AG10803 (cell line): ENCODE data around the gene SERP2.

Source experiments
- DNase-seq: peaks from one replicate; pipeline ENCODE4 v3.0.0; 2010; ENCODE audit warnings: low read depth
- H3K4me3 ChIP-seq: 2 replicates; pipeline ENCODE4 v1.5.1; 2011; ENCODE audit warnings: mild to moderate bottlenecking, low read length, control low read depth
- TF ChIP-seq, protein P1 (sequence below): conservative IDR thresholded peaks from 2 replicates; pipeline ENCODE4 v1.5.1; 2011; ENCODE audit warnings: mild to moderate bottlenecking, low read length, control low read depth, inconsistent platforms

SERP2 gene

DNA sequence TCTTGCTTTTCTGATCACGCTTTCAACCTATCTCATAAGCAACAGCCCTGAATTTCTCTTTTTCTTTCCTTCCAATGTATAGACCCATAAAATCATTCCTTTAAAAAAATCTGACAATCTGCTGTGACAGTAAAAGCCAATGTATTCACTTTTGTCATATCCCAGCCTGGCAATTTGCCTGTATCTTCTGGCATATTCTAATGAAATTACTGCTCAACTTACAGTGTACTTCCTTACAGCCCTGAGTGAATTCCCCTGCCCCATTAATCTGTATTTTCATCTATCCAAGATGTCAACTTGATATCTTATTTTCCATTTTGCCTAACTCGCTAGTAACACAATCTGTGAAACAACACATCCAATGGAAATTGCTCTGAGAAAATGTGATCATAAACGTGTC lies 18.0 kb upstream of the SERP2 start:
- no peak for DNase-seq

DNA sequence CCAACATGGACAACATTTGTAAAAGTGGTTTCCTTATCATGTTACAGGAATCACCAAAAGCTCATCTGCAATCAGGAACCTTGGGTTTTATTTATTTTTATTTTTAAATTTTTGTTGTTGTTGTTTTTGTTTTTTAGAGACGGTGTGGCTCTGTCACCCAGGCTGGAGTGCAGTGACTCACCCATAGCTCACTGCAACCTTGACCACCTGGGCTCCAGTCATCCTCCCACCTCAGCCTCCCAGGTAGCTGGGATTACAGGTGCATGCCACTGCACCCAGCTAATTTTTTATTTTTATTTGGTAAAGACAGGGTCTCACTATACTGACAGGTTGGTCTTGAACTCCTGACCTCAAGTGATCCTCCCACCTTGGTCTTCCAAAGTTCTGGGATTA lies 13.6 kb upstream of the SERP2 start:
- DNase-seq = no peak
- TF ChIP-seq, protein P1, sequence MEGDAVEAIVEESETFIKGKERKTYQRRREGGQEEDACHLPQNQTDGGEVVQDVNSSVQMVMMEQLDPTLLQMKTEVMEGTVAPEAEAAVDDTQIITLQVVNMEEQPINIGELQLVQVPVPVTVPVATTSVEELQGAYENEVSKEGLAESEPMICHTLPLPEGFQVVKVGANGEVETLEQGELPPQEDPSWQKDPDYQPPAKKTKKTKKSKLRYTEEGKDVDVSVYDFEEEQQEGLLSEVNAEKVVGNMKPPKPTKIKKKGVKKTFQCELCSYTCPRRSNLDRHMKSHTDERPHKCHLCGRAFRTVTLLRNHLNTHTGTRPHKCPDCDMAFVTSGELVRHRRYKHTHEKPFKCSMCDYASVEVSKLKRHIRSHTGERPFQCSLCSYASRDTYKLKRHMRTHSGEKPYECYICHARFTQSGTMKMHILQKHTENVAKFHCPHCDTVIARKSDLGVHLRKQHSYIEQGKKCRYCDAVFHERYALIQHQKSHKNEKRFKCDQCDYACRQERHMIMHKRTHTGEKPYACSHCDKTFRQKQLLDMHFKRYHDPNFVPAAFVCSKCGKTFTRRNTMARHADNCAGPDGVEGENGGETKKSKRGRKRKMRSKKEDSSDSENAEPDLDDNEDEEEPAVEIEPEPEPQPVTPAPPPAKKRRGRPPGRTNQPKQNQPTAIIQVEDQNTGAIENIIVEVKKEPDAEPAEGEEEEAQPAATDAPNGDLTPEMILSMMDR = no peak
- no peak overlapping the region for H3K4me3 ChIP-seq

More for the DNA sequence above, 18.0 kb upstream of the SERP2 start:
- TF ChIP-seq, protein P1 = no peak
- no peak overlapping the region for H3K4me3 ChIP-seq

DNA sequence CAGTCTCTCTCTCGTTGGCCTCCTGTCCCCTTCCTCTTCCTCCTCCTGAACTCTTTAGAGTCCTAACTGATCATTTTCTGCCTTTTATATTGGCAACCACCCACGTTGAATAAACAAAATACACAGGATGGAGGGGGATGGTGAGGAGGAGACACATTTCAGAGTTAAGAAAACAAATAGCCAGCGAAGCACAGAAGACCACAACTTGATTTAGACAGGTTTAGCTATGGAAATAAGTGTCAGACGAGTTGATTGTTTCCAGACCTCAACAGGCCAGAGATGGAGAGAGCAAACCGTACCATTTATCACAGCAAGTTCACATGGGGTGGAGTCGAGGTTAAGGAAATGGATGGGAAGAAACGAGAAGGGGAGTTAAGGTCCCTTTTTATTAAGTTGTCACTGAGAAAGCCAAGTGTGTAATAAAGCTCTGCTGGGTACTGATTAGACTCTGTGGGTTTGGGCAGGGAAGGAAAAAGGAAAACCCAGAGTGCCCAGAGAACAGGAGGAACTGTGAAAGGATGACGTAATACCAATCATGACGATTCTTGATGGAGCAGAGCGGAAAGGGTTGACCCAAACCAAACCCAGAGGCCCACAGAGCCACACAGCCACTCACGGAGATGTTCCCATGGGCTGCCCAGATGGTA lies 11.1 kb upstream of the SERP2 start:
- DNase-seq = no peak
- H3K4me3 ChIP-seq = no peak overlapping the region
- TF ChIP-seq, protein P1 = no peak

DNA sequence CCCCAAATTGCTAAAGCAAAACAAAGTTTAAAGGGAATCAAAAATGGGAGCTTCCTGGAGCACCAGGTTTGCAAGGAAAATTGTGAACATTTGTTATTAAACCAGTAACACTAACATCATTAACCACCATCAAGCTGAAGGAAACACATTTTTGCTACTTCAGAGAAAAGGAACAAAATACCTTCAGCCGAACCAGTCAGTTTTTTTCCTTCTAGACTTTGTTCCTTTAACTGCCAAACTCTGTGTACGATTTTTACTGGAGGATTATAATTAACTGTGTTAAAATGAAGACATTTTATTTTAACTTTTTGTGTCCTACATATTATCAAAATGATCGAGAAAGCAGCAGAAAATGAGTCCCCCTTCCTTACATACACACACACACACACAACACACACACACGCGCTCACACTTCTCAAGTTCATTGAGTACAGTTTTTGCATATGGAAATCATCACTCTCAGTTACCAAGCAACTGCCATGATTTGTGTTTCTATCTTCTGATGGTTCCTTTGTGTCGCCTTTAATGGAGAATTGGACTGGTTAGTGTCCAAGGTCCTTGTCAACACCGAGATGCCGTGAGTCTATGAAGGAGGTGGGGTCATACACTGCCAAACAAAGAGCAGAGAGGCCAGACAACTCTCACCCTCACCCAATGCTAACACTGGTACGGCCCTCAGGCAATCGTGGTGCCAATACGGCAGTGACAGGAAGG lies 9.8 kb upstream of the SERP2 start:
- TF ChIP-seq, protein P1 = no peak
- no peak for DNase-seq
- H3K4me3 ChIP-seq = no peak overlapping the region

DNA sequence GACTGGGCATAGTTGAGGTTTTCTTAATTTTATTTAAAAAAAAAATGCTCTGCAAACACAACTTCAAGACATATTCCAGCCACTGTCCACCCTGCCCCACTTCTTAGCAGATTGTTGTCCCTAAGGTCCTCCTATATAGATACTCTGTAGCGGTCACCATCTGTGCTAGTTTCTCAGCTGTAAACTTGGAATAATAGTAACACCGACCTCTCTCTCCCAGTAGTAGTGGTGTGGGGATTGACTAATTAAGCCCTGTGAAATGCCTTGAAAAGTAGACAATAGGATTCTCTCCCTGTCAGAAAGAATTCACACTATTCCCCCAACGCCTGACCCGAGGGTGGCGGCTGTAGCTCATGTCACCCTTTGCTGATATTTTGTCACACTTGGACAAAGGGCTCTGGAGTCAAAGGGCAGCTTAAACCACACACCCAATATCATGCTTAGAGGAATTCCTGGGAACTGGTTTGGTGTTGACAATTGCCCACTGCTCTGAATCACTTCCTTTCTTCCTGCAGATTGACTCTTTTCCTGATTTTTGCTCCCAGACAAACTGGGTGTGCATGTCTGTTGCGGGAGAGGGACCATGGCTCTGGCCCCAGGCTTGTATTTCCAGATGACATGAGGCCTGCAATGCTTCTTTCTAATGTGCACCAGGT lies 9.2 kb upstream of the SERP2 start:
- TF ChIP-seq, protein P1 = no peak
- no peak overlapping the region for H3K4me3 ChIP-seq
- peak; percentile 57 for DNase-seq

DNA sequence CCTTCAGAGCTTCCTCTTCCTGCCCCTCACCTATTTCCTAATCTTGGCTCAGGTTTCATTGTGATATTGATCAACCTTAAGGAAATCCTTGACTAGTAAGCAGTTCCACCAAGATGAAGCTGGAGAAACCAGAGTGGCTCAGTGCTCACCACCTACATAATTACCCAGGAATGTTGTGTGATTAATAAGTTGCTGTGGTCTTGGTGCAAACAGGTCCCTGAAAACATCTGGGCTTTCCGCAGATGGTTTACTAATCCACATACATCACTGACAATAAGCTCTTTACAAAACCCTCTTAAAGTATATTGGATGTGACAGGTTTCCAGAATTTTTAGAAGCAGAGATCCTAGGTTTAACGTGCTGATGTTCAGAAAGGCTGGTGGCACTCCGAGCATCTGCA lies 8.6 kb upstream of the SERP2 start:
- H3K4me3 ChIP-seq = no peak overlapping the region
- TF ChIP-seq, protein P1 = no peak
- DNase-seq = peak; percentile 79
